Measurements from ENCODE around the gene GJB6.

- TF ChIP-seq, protein P1, sequence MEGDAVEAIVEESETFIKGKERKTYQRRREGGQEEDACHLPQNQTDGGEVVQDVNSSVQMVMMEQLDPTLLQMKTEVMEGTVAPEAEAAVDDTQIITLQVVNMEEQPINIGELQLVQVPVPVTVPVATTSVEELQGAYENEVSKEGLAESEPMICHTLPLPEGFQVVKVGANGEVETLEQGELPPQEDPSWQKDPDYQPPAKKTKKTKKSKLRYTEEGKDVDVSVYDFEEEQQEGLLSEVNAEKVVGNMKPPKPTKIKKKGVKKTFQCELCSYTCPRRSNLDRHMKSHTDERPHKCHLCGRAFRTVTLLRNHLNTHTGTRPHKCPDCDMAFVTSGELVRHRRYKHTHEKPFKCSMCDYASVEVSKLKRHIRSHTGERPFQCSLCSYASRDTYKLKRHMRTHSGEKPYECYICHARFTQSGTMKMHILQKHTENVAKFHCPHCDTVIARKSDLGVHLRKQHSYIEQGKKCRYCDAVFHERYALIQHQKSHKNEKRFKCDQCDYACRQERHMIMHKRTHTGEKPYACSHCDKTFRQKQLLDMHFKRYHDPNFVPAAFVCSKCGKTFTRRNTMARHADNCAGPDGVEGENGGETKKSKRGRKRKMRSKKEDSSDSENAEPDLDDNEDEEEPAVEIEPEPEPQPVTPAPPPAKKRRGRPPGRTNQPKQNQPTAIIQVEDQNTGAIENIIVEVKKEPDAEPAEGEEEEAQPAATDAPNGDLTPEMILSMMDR (IDR thresholded peaks at IDR 0.05) = no peak
- TF ChIP-seq POLR2AphosphoS5 (IDR thresholded peaks at IDR 0.05) (no peak), EP300 (IDR thresholded peaks at IDR 0.05) (no peak)
These were observed 598 bp upstream of the GJB6 start for GRCh38 chr13:20232556-20233277.

All from gastroesophageal sphincter (tissue), 3 donors.